ENCODE data around the gene ABCG2.

The ABCG2 gene

GRCh38 chr4:88158489-88159228 lies at the start of gene ABCG2:
ABCG2 (minus strand) TSS chr4:88158639; CDS start chr4:88139995, 18,644 bp downstream.
- peak in 4 of 14 donors; percentile 1 to 5 (median 2) for DNase-seq

- DNase-seq: no peak
Measured at GRCh38 chr4:88208156-88208555, 49.7 kb upstream of the ABCG2 start.

- no peak for DNase-seq
Measured at GRCh38 chr4:88207171-88207570, 48.7 kb upstream of the ABCG2 start.

- no peak for DNase-seq
Measured at GRCh38 chr4:88204882-88205281, 46.4 kb upstream of the ABCG2 start.

- DNase-seq: no peak
Measured at GRCh38 chr4:88202443-88202842, 44.0 kb upstream of the ABCG2 start.

GRCh38 chr4:88200186-88200585 lies 41.7 kb upstream of the ABCG2 start:
- no peak for DNase-seq

- DNase-seq: no peak
Measured at GRCh38 chr4:88196523-88197185, 38.2 kb upstream of the ABCG2 start.

GRCh38 chr4:88196013-88196365 lies 37.5 kb upstream of the ABCG2 start:
- no peak for DNase-seq

- no peak for DNase-seq
Measured at GRCh38 chr4:88195328-88196012, 37.0 kb upstream of the ABCG2 start.

- no peak for DNase-seq
Measured at GRCh38 chr4:88191404-88191803, 33.0 kb upstream of the ABCG2 start.

- DNase-seq: no peak
Measured at GRCh38 chr4:88189881-88190585, 31.6 kb upstream of the ABCG2 start.

- DNase-seq: no peak
Measured at GRCh38 chr4:88189418-88189738, 30.9 kb upstream of the ABCG2 start.

GRCh38 chr4:88188738-88189417 lies 30.4 kb upstream of the ABCG2 start:
- no peak for DNase-seq

GRCh38 chr4:88187766-88188165 lies 29.3 kb upstream of the ABCG2 start:
- no peak for DNase-seq

- DNase-seq: no peak
Measured at GRCh38 chr4:88185906-88186305, 27.5 kb upstream of the ABCG2 start.

- DNase-seq: no peak
Measured at GRCh38 chr4:88179261-88179660, 20.8 kb upstream of the ABCG2 start.

GRCh38 chr4:88178626-88179231 lies 20.3 kb upstream of the ABCG2 start:
- DNase-seq: no peak

GRCh38 chr4:88177983-88178625 lies 19.7 kb upstream of the ABCG2 start:
- peak in 3 of 14 donors; percentile 3 to 17 (median 15) for DNase-seq

- DNase-seq: no peak
Measured at GRCh38 chr4:88172987-88173386, 14.5 kb upstream of the ABCG2 start.

GRCh38 chr4:88171206-88171605 lies 12.8 kb upstream of the ABCG2 start:
- no peak for DNase-seq

- DNase-seq: no peak
Measured at GRCh38 chr4:88169298-88169697, 10.9 kb upstream of the ABCG2 start.

GRCh38 chr4:88166608-88167007 lies 8.2 kb upstream of the ABCG2 start:
- DNase-seq: no peak
